T-helper 2 cell treated with Interferon-gamma antibody and Interleukin-4, amounts not matched to agents 5 μg/mL and 100 μg/mL, for 36 hours (primary cell): ENCODE data around the gene SFT2D3.
"Not testable (repeated sequence)": the region's sequence is repeated elsewhere in the genome, so short reads cannot be mapped to it uniquely, and the experiment has no call there.

Experiments used
- DNase-seq: peaks from one replicate; pipeline ENCODE4 v3.0.0; 2021; ENCODE audit warnings: low spot score
- H3K27ac Mint-ChIP-seq: one replicate; pipeline ENCODE4 v1.8.0; 2021; ENCODE audit warnings: mild to moderate bottlenecking, mixed read lengths
- H3K27me3 Mint-ChIP-seq: one replicate; pipeline ENCODE4 v1.8.0; 2021; ENCODE audit warnings: low read depth, mixed read lengths
- H3K36me3 Mint-ChIP-seq: one replicate; pipeline ENCODE4 v1.8.0; 2021; ENCODE audit warnings: low read depth, mixed read lengths
- H3K4me1 Mint-ChIP-seq: one replicate; pipeline ENCODE4 v1.8.0; 2021; ENCODE audit warnings: low read depth, mixed read lengths
- H3K4me3 Mint-ChIP-seq: one replicate; pipeline ENCODE4 v1.8.0; 2022; ENCODE audit warnings: mild to moderate bottlenecking, moderate library complexity, mixed read lengths
- H3K9me3 Mint-ChIP-seq: one replicate; pipeline ENCODE4 v1.8.0; 2021; ENCODE audit warnings: mixed read lengths

The SFT2D3 gene

DNA sequence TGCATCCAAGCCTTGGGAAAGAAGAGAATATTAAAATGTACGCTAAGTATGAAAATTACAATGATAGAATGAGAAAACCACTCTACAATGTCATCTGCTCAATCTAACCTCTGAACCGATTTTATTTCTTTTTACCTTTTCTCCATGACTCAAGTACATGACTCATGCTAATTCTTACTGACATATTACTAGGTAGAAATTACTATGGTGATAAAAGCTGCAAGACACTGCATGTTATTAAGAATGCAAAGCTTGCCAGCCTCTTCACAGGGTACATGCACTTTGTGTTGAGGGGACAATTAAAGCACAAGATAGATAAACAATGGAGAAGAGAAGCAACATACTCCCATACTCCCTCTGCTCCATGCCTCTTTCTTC is 20.7 kb downstream of the SFT2D3 start:
- no peaks in the 10 kb centered on the region for H3K27me3 Mint-ChIP-seq
- H3K4me1 Mint-ChIP-seq = no peaks in the 10 kb centered on the region
- H3K27ac Mint-ChIP-seq = no peak overlapping the region
- H3K9me3 Mint-ChIP-seq = no peaks in the 10 kb centered on the region
- peaks cover 34% of the 10 kb centered on the region for H3K36me3 Mint-ChIP-seq
- DNase-seq = no peak
- H3K4me3 Mint-ChIP-seq = no peak overlapping the region

DNA sequence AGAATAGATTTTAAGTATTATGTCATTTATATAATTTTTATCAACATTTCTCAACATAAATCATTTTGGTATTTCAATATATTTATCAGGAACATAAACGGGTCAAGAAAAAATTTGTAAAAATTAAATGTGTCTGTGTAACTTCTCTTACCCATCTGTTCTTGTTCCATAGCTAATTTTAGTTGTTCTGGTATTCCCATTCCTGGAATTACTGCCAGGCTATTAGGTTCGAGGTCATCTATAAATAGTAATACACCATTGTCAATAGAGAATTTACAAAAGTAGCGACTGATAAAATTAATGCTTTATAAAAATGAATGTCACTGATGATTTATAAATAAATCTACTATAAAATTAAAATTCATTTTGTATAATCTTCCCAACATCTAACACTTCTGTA is 21.5 kb downstream of the SFT2D3 start:
- peaks cover 34% of the 10 kb centered on the region for H3K36me3 Mint-ChIP-seq
- H3K4me1 Mint-ChIP-seq = peaks cover 1% of the 10 kb centered on the region
- no peak overlapping the region for H3K4me3 Mint-ChIP-seq
- H3K9me3 Mint-ChIP-seq = no peaks in the 10 kb centered on the region
- no peak for DNase-seq
- H3K27ac Mint-ChIP-seq = no peak overlapping the region
- H3K27me3 Mint-ChIP-seq = no peaks in the 10 kb centered on the region

DNA sequence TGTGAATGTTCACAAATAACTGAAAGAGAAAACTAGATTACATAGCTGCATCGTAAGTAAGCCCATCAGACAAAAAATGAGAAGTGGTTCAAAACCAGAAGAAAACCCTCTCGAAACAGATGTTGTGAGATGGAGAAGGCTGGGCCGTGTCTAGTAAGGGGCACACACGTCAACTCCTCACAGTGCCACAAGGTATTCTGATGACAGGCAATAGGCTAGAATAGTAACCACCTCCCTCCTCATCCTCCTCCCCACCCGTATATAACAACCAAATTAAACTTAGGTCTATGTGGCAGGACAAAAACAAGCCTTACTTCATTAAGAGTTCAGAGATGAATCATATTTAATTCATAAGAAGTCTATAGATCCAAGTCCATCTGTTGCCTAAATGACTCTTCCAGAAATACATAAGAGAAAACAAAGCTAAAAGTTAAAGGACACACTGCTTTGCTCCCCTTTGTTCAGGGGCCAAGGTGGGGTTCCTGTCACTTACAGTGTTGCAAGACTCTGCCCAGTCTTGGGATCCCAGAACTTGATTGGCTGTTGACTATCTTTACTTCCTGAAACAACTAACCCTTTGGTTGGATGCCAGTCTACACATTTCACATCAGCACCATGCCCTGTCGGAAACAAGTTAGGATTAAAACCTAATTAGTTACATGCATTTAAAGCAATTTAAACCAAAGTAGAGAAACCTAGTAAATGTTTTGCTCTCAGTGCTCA is 25.0 kb downstream of the SFT2D3 start:
- Mint-ChIP-seq H3K27me3 (no peaks in the 10 kb centered on the region), H3K4me1 (peaks cover 1% of the 10 kb centered on the region)

DNA sequence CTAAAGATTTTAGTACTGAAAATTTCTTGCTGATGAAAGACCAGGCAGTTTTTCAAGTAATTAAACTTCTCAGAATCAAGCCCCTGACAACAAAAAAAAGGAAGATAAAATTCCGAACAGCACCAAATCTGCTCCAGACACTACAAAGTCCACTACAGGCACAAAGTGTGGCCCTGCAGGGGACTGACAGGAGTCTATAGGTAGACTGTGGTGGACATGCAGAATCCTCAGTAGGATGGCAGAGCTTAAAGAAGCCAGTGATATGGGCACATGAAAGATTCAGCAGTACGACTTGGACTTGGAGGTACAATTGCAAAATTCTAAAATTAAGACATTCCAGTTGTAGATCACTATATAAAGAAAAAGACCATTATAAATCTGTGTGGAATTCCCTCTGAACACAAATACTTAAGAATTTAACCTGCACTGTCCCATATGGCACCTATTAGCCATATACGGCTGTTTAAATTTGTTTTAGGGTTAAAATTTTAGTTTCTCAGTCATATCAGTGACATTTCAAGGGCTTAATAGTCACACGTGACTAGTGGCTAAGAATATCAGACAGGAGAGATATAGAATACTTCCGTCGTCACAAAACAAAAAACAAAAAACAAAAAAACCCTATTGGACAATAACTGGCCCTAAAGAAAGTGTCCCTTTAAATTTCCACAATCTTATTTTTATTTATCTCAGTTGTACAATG is 32.0 kb downstream of the SFT2D3 start:
- peaks cover 9% of the 10 kb centered on the region for H3K4me1 Mint-ChIP-seq
- H3K9me3 Mint-ChIP-seq = no peaks in the 10 kb centered on the region
- H3K36me3 Mint-ChIP-seq = peaks cover 24% of the 10 kb centered on the region

More for the DNA sequence above, 25.0 kb downstream of the SFT2D3 start:
- Mint-ChIP-seq H3K4me3 (no peak overlapping the region), H3K36me3 (peaks cover 20% of the 10 kb centered on the region), H3K27ac (no peak overlapping the region), H3K9me3 (no peaks in the 10 kb centered on the region)
- DNase-seq = no peak

DNA sequence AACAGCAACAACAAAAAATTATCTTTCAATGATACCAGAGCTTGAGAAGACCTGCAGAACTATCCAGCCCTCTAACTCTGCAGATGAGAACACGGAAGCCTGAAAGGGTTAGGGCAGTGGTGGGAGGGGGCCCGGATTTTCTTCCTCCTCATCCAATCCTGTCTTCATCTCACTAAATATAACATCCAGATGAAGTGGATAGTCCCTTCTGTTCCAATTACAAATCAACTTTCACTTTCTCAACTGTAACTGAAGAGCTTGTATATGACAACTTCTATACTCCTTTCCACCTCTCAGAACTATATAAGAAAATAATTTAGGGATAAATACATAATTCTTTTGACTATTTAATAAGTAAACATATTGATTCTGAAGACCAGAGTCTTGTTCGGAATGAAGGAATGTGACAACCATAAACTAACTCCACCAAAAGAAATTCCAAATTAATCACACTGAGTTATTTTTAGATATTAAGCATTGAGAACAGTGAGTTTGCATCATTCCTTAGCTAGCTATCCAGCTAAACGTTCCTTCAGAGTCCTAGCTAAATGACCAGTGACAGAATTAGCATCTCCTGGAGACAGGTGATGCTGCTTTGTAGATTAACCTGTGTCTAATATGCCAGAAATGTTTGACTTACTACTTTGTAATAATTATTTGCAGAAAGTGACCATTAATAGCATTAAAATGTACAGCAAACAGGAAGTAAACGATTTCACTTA is 32.7 kb downstream of the SFT2D3 start:
- Mint-ChIP-seq H3K36me3 (peaks cover 30% of the 10 kb centered on the region), H3K27me3 (no peaks in the 10 kb centered on the region), H3K9me3 (no peaks in the 10 kb centered on the region), H3K4me1 (peaks cover 14% of the 10 kb centered on the region), H3K4me3 (no peak overlapping the region), H3K27ac (no peak overlapping the region)
- no peak for DNase-seq

More for the DNA sequence above, 32.0 kb downstream of the SFT2D3 start:
- DNase-seq = no peak
- Mint-ChIP-seq H3K4me3 (no peak overlapping the region), H3K27me3 (no peaks in the 10 kb centered on the region), H3K27ac (no peak overlapping the region)

DNA sequence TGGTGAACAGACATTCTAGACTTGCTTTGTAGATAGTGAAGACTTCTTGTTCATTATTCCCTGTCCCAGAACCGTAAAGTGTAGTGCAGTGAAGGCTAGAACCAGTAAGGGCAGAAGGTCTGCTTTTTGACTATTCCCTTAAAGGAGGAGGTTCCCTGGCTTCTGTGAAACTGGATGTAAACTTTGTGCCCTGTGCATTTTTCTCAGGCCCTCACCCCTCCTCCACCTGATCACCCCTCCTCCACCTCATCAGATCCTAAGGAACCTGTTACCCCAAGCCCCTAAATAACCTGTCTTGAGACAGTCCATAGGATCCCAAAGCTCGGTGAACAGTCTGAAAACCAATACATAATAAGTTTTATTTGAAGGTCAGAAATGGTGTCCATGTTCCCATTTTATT is 33.7 kb downstream of the SFT2D3 start:
- no peak overlapping the region for H3K27ac Mint-ChIP-seq
- no peak overlapping the region for H3K4me3 Mint-ChIP-seq
- no peak for DNase-seq
- no peaks in the 10 kb centered on the region for H3K27me3 Mint-ChIP-seq
- H3K36me3 Mint-ChIP-seq = peaks cover 38% of the 10 kb centered on the region
- H3K4me1 Mint-ChIP-seq = peaks cover 18% of the 10 kb centered on the region
- H3K9me3 Mint-ChIP-seq = no peaks in the 10 kb centered on the region

DNA sequence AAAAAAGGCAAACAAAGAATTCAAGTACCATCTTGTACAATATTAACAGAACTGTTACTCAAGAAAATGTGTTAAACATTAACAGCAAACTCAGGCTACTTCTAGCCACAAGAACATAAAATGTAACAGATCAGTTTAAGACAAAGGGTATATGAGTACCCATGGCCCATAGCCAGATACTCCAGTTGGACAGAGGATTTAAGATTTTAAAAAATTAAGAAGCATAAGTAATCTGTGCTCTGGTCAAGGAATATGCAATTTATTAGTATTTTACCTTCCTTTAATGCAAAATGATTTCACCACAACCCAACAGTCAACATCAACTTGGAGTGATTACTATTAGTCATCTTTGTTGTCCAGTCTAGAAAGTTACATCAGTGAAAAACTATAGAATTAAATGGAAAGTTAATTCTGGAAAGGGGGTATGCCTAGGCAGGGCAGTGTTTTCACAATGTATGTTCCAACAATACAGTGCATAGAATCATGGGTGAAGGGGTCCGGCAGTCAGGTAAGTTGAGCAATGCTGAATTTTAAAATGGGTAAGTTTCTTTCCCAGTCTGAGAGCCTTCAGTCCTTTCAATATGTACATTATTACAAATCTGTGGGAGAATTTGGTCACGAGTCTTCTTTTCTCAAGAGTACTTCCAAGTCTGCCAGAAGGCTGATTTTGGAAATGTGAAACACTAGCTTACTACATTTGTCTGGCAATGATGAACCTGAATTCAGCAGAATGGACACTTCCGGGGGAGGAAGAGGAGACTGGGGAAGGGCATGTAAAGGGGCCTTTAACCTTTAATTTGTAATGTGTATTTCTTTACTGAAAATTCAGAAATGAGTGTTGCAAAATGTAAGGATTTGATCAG is 34.5 kb downstream of the SFT2D3 start:
- peaks cover 18% of the 10 kb centered on the region for H3K4me1 Mint-ChIP-seq
- no peaks in the 10 kb centered on the region for H3K9me3 Mint-ChIP-seq
- no peaks in the 10 kb centered on the region for H3K27me3 Mint-ChIP-seq
- peaks cover 41% of the 10 kb centered on the region for H3K36me3 Mint-ChIP-seq
- no peak for DNase-seq
- H3K27ac Mint-ChIP-seq = no peak overlapping the region
- no peak overlapping the region for H3K4me3 Mint-ChIP-seq

DNA sequence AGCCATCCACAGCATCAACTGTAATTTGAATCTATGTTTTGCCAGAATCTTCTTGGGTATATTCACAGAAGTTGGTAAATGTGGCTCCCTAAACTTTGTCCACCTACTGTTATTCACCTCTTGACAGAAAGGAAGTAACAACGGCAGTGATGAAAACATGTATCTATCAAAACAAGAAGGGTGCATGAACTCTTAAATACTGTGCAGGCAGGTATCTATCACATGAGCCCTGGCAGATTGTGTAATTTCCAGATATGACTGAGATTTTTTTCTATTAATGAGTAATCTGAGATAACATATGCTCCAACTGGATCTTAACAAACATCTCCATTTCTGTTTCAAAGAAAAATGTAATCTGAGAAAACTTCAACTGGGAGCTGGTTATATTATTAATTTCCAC is 36.6 kb downstream of the SFT2D3 start:
- DNase-seq = no peak
- Mint-ChIP-seq H3K9me3 (no peaks in the 10 kb centered on the region), H3K27ac (no peak overlapping the region), H3K4me3 (no peak overlapping the region), H3K36me3 (peaks cover 47% of the 10 kb centered on the region), H3K4me1 (peaks cover 26% of the 10 kb centered on the region), H3K27me3 (no peaks in the 10 kb centered on the region)

DNA sequence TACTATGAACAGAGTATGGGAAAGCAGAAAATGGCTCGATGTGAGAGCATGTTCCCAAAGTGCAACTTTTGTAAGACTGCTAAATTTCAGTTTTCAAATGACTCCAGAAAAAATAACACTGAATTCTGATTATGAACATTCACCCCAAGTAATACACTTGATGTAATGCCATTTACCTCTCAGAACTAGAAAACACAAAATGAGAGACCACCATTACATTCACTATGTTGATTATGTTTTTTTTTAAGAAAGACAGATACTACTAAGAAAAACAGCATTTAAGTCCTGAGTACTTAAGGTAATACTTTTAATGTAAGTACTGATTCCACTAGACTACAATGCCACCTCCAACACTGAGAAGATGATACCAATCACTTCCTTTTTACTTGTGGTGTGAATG is 38.5 kb downstream of the SFT2D3 start:
- Mint-ChIP-seq H3K27ac (no peak overlapping the region), H3K9me3 (no peaks in the 10 kb centered on the region), H3K36me3 (peaks cover 58% of the 10 kb centered on the region), H3K27me3 (no peaks in the 10 kb centered on the region), H3K4me1 (peaks cover 26% of the 10 kb centered on the region), H3K4me3 (no peak overlapping the region)
- DNase-seq = no peak

DNA sequence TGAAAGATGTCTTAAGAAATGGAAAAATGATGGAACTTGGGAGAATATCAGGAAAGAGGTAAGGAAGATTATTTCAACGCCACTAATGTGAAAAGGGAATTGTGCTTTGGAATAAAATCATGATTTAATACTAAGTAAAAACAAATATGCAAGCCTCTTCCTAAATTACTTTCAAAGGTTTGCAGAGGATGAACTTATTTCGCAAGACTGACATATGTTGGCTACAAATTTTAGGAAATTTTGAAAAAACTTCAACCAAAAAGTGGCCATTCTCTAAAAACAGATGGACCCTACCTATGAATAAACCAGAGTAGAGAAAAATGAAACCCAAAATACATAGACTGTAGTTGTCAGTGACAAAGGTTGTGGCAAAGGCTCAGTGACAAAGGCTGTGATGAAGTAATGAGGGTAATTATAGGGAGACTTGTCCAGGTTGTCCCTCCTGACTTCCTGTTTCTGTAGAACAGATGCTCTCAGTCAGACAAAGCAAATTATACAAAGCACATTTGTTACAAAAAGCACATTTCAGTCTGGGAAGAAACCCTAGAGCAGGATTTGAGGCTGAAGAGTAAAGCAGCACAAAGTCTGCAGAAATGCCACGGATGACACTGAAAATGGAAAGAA is 39.5 kb downstream of the SFT2D3 start:
- Mint-ChIP-seq H3K27me3 (no peaks in the 10 kb centered on the region), H3K9me3 (no peaks in the 10 kb centered on the region), H3K36me3 (peaks cover 60% of the 10 kb centered on the region), H3K27ac (no peak overlapping the region), H3K4me3 (no peak overlapping the region), H3K4me1 (peaks cover 26% of the 10 kb centered on the region)
- DNase-seq = no peak

DNA sequence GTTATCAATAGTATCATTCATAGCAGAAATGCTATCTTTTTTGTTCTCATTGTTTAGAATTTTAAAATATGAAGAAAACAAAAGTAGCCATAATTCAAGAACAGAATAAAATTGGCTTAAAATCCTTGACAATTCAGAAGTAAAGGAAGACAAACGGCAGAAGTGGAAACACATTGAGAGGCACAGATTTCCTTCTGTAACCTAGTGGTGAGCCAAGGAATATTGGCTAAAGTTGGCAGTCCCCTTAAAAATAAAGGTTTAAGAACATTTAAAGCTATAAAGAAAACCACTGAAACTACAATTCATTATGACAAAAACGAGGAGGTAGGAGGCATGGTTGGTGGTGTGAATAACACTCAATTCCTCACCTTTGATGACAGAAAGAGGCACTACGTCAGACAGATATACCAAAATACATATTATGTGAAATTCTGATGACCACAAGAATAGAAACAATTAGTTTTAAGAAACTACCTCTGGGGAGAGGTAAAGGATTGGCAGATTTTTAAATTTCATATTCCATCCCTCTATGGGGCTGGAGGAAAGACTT is 42.3 kb downstream of the SFT2D3 start:
- no peak for DNase-seq
- H3K9me3 Mint-ChIP-seq = no peaks in the 10 kb centered on the region
- H3K27me3 Mint-ChIP-seq = no peaks in the 10 kb centered on the region
- peaks cover 14% of the 10 kb centered on the region for H3K4me1 Mint-ChIP-seq
- peaks cover 53% of the 10 kb centered on the region for H3K36me3 Mint-ChIP-seq
- H3K27ac Mint-ChIP-seq = no peak overlapping the region
- H3K4me3 Mint-ChIP-seq = no peak overlapping the region

DNA sequence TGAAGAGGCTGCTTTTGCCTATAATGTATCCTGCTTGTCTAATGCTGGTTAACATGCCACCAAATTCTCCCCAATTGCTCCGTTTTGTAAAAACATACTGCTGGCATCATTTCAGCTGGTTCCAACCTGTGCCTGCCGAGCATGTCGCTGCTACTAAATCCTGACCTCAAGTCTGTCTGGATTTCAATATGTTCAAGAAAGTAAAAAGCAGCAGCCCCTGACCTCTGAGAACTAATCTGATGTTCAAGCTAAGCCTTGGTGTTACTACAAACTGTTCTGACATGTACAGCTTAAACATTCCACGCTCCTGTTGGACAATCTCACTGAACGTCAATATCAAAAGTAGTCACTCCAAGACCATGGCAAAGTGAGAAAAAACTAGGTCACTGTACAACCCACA is 46.3 kb downstream of the SFT2D3 start:
- peaks cover 33% of the 10 kb centered on the region for H3K36me3 Mint-ChIP-seq
- no peak for DNase-seq
- no peak overlapping the region for H3K27ac Mint-ChIP-seq
- peaks cover 4% of the 10 kb centered on the region for H3K4me1 Mint-ChIP-seq
- H3K9me3 Mint-ChIP-seq = no peaks in the 10 kb centered on the region
- no peaks in the 10 kb centered on the region for H3K27me3 Mint-ChIP-seq
- H3K4me3 Mint-ChIP-seq = no peak overlapping the region

DNA sequence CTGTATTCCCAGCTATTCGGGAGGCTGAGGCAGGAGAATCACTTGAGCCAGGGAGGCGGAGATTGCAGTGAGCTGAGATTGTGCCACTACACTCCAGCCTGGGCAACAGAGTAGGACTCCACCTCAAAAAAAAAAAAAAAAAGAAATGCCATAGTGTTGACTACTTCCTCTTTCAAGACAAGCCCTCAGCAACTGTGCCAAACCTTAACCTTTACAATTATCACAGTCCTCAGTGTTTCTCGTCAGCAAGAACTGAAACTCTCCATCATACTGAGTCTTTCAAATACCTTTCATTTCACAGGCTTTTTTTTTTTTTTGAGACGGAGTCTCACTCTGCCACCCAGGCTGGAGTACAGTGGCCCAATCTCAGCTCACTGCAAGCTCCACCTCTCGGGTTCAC is 48.2 kb downstream of the SFT2D3 start:
- not testable (repeated sequence) for H3K4me1 Mint-ChIP-seq, H3K27ac Mint-ChIP-seq, DNase-seq, H3K27me3 Mint-ChIP-seq, H3K4me3 Mint-ChIP-seq, H3K9me3 Mint-ChIP-seq
- H3K36me3 Mint-ChIP-seq = peaks cover 25% of the 10 kb centered on the region
